ENCODE data around the gene MAST2.

DNA sequence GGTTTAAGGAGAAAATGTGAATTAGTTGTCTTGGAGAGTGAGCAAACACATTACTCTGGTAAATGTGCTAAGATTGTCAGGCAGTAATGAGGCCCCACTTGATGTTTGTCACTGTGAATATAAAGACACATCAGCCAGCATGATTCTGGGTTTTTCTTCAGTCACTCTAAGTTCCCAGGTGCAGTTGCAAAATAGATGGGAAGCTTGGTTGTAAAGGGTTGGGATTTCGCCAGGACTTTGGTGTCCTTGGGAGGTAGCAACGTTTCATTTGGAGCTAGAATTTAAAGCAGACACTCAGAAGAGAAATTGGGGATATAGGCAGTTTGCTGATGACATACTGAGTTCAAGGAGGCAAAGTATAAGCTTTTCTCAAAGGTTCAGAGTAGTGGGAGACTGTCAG, 154.3 kb downstream of the MAST2 start:
- TF ChIP-seq POLR2A (IDR thresholded peaks at IDR 0.05; ENCODE audit: low read depth, low read length) (no peak), RAD21 (IDR thresholded peaks at IDR 0.05; ENCODE audit: low read length) (no peak), MXI1 (IDR thresholded peaks at IDR 0.05; ENCODE audit: borderline replicate concordance, low read depth, low read length) (no peak)
- TF ChIP-seq, protein P1, sequence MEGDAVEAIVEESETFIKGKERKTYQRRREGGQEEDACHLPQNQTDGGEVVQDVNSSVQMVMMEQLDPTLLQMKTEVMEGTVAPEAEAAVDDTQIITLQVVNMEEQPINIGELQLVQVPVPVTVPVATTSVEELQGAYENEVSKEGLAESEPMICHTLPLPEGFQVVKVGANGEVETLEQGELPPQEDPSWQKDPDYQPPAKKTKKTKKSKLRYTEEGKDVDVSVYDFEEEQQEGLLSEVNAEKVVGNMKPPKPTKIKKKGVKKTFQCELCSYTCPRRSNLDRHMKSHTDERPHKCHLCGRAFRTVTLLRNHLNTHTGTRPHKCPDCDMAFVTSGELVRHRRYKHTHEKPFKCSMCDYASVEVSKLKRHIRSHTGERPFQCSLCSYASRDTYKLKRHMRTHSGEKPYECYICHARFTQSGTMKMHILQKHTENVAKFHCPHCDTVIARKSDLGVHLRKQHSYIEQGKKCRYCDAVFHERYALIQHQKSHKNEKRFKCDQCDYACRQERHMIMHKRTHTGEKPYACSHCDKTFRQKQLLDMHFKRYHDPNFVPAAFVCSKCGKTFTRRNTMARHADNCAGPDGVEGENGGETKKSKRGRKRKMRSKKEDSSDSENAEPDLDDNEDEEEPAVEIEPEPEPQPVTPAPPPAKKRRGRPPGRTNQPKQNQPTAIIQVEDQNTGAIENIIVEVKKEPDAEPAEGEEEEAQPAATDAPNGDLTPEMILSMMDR (conservative IDR thresholded peaks at IDR 0.05; ENCODE audit: low read depth, low read length), result no peak

All from IMR-90 (cell line).